Stimulated activated memory B cell treated with anti-CD40 and anti-IgM and Interleukin-4, amounts not matched to agents 10 μg/mL and 1 μg/mL and 100 μg/mL, for 72 hours (primary cell): Measurements from ENCODE around the gene PTGFRN.
"Not testable (repeated sequence)": the region's sequence is repeated elsewhere in the genome, so short reads cannot be mapped to it uniquely, and the experiment has no call there.

Experiments
- ATAC-seq: fragments of 150-1000 bp; cut with Tn5 transposase; 2 replicates; pipeline ENCODE4 v1.10.0; 2021
- H3K27ac Mint-ChIP-seq: one replicate; pipeline ENCODE4 v1.8.0; 2022; ENCODE audit warnings: mild to moderate bottlenecking, mixed read lengths
- H3K27me3 Mint-ChIP-seq: one replicate; pipeline ENCODE4 v1.8.0; 2022; ENCODE audit warnings: mixed read lengths
- H3K36me3 Mint-ChIP-seq: one replicate; pipeline ENCODE4 v1.8.0; 2022; ENCODE audit warnings: mixed read lengths
- H3K4me1 Mint-ChIP-seq: one replicate; pipeline ENCODE4 v1.8.0; 2022; ENCODE audit warnings: mixed read lengths
- H3K4me3 Mint-ChIP-seq: one replicate; pipeline ENCODE4 v1.8.0; 2022; ENCODE audit warnings: mild to moderate bottlenecking, moderate library complexity, mixed read lengths
- H3K9me3 Mint-ChIP-seq: one replicate; pipeline ENCODE4 v1.8.0; 2022; ENCODE audit warnings: mixed read lengths

PTGFRN gene

DNA sequence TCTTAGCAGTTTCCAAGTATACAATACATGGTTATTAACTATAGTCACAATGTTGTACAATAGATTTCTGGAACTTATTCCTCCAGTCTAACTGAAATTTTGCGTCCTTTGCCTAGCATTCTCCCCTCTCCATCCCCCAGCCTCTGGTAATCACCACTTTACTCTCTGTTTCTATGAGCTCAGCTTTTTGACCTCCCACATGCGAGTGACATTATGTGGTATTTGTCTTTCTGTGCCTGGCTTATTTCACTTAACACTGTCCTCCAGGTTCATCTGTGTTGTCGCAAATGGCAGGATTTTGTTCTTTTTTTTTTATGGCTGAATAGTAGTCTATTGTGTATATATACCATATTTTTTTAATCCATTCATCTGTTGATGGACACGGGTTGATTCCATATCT lies 47.9 kb downstream of the PTGFRN start:
- no peaks in the 10 kb centered on the region for H3K36me3 Mint-ChIP-seq
- no peak overlapping the region for H3K27ac Mint-ChIP-seq
- ATAC-seq, result no peak
- no peak overlapping the region for H3K4me3 Mint-ChIP-seq
- H3K27me3 Mint-ChIP-seq, result no peaks in the 10 kb centered on the region
- H3K4me1 Mint-ChIP-seq, result no peaks in the 10 kb centered on the region
- H3K9me3 Mint-ChIP-seq, result no peaks in the 10 kb centered on the region

DNA sequence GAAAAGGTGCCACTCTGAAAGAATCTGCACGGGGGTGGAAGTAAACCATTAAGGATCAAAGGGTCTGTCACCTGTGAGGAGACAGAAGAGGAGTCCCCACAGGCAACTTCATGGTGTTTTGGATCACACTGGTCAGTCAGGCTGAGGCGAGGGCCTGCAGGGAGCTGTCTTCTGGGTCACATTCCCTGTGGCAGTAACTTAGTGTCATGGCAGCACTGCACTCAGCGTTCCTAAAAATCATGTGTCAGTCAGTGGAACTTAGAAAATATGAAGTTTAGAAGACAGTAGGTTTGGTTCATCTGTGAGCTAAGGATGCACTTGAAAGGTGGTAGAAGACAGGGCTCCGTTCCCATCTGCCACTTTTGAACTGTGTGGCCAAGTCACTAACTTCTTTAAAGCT lies 48.4 kb downstream of the PTGFRN start:
- Mint-ChIP-seq H3K4me1 (no peaks in the 10 kb centered on the region), H3K9me3 (no peaks in the 10 kb centered on the region)

GRCh38 chr1:116958977-116959376 lies 49.3 kb downstream of the PTGFRN start:
- H3K27me3 Mint-ChIP-seq, result no peaks in the 10 kb centered on the region
- H3K36me3 Mint-ChIP-seq, result no peaks in the 10 kb centered on the region
- H3K9me3 Mint-ChIP-seq, result no peaks in the 10 kb centered on the region
- no peaks in the 10 kb centered on the region for H3K4me1 Mint-ChIP-seq
- no peak overlapping the region for H3K4me3 Mint-ChIP-seq
- ATAC-seq, result no peak
- H3K27ac Mint-ChIP-seq, result no peak overlapping the region

More for the DNA sequence above, 48.4 kb downstream of the PTGFRN start:
- no peaks in the 10 kb centered on the region for H3K36me3 Mint-ChIP-seq
- no peak overlapping the region for H3K27ac Mint-ChIP-seq
- ATAC-seq, result no peak
- no peaks in the 10 kb centered on the region for H3K27me3 Mint-ChIP-seq
- no peak overlapping the region for H3K4me3 Mint-ChIP-seq

DNA sequence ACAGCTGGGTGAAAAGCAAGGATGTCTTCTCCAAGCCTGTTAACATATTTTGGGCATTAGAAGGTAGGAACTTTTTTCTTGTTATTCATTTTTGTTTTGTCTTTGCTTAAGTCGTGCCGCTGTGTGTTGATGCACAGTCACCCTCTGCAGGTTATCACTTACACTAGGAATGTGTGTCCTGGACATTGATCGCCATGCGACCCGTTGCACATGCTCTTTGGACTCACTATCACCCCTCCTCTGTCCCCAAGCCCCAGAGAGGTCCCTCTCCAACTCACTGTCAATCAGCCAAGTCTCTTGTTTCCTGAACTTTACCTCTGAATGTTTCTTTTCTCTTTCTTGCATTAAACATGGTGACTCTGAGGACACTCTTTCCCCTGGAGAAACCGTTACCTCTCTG lies 51.9 kb downstream of the PTGFRN start:
- Mint-ChIP-seq H3K27me3 (no peaks in the 10 kb centered on the region), H3K4me1 (no peaks in the 10 kb centered on the region), H3K4me3 (no peak overlapping the region), H3K27ac (no peak overlapping the region), H3K9me3 (no peaks in the 10 kb centered on the region), H3K36me3 (no peaks in the 10 kb centered on the region)
- ATAC-seq, result no peak

- Mint-ChIP-seq H3K27ac (no peak overlapping the region), H3K4me3 (no peak overlapping the region), H3K27me3 (no peaks in the 10 kb centered on the region), H3K36me3 (no peaks in the 10 kb centered on the region), H3K4me1 (no peaks in the 10 kb centered on the region), H3K9me3 (no peaks in the 10 kb centered on the region)
- ATAC-seq, result no peak
Observed at GRCh38 chr1:116962987-116963639, 53.4 kb downstream of the PTGFRN start.

- ATAC-seq, result no peak
- H3K27ac Mint-ChIP-seq, result no peak overlapping the region
- H3K27me3 Mint-ChIP-seq, result peaks cover 21% of the 10 kb centered on the region
- H3K36me3 Mint-ChIP-seq, result no peaks in the 10 kb centered on the region
- H3K4me1 Mint-ChIP-seq, result no peaks in the 10 kb centered on the region
- peaks cover 4% of the 10 kb centered on the region for H3K9me3 Mint-ChIP-seq
- no peak overlapping the region for H3K4me3 Mint-ChIP-seq
Observed at GRCh38 chr1:116966791-116967190, 57.1 kb downstream of the PTGFRN start.

- no peak for ATAC-seq
- no peaks in the 10 kb centered on the region for H3K4me1 Mint-ChIP-seq
- H3K9me3 Mint-ChIP-seq, result peaks cover 4% of the 10 kb centered on the region
- H3K4me3 Mint-ChIP-seq, result no peak overlapping the region
- no peak overlapping the region for H3K27ac Mint-ChIP-seq
- no peaks in the 10 kb centered on the region for H3K36me3 Mint-ChIP-seq
- H3K27me3 Mint-ChIP-seq, result peaks cover 40% of the 10 kb centered on the region
Observed at GRCh38 chr1:116968724-116969123, 59.0 kb downstream of the PTGFRN start.

GRCh38 chr1:116971258-116971860 lies 61.6 kb downstream of the PTGFRN start:
- no peak for ATAC-seq
- Mint-ChIP-seq H3K36me3 (no peaks in the 10 kb centered on the region), H3K4me3 (no peak overlapping the region), H3K4me1 (no peaks in the 10 kb centered on the region), H3K27me3 (peaks cover 53% of the 10 kb centered on the region), H3K9me3 (peaks cover 4% of the 10 kb centered on the region), H3K27ac (no peak overlapping the region)

DNA sequence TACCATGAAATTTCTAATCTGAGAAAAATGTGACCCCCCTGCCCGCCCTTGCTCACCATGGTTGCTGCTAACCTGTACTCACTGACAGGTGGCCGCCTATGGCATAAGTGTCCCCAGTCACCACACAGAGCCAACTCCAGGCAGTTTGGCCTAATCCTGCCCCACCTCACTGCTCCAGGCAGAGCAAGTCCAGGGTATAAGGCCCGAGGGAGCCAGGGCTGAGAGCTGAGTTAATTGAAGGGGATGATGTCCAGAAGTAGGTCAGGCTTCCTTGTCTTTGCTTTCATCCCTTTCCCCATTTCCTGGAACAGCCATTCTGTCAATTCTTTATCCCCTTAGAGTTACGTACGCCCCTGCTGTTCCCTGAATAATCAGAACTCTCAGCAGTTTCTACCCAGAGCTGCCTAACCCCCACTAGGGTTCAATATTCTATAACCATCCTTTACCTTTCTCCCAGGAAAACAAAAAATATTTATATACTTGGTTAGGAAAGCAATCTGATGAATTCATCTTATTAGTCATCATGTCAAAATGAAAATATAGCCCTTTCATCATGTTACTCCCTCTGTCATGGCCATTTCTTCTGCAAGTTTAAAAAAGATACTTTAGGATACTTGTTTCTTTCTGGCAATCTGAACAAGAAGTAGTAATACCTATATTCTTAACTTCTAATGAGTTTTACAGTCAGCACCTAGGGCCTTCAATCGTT lies 62.4 kb downstream of the PTGFRN start:
- no peak overlapping the region for H3K4me3 Mint-ChIP-seq
- no peak for ATAC-seq
- H3K27me3 Mint-ChIP-seq, result peaks cover 55% of the 10 kb centered on the region
- peaks cover 4% of the 10 kb centered on the region for H3K9me3 Mint-ChIP-seq
- no peak overlapping the region for H3K27ac Mint-ChIP-seq
- no peaks in the 10 kb centered on the region for H3K36me3 Mint-ChIP-seq
- no peaks in the 10 kb centered on the region for H3K4me1 Mint-ChIP-seq

GRCh38 chr1:116972674-116973030 lies 62.9 kb downstream of the PTGFRN start:
- no peak for ATAC-seq
- Mint-ChIP-seq H3K27me3 (peaks cover 60% of the 10 kb centered on the region), H3K4me3 (no peak overlapping the region), H3K36me3 (no peaks in the 10 kb centered on the region), H3K27ac (no peak overlapping the region), H3K4me1 (no peaks in the 10 kb centered on the region), H3K9me3 (peaks cover 4% of the 10 kb centered on the region)

GRCh38 chr1:116980309-116980708 lies 70.6 kb downstream of the PTGFRN start:
- ATAC-seq, H3K27ac Mint-ChIP-seq, H3K4me1 Mint-ChIP-seq, H3K4me3 Mint-ChIP-seq, H3K36me3 Mint-ChIP-seq, H3K9me3 Mint-ChIP-seq: not testable (repeated sequence)
- H3K27me3 Mint-ChIP-seq, result peaks cover 18% of the 10 kb centered on the region

GRCh38 chr1:116981521-116982037 lies 71.9 kb downstream of the PTGFRN start:
- no peaks in the 10 kb centered on the region for H3K36me3 Mint-ChIP-seq
- peak; percentile 12 for ATAC-seq
- peaks cover 23% of the 10 kb centered on the region for H3K27me3 Mint-ChIP-seq
- H3K27ac Mint-ChIP-seq, result no peak overlapping the region
- H3K4me3 Mint-ChIP-seq, result no peak overlapping the region
- no peaks in the 10 kb centered on the region for H3K9me3 Mint-ChIP-seq
- no peaks in the 10 kb centered on the region for H3K4me1 Mint-ChIP-seq

- Mint-ChIP-seq H3K36me3 (no peaks in the 10 kb centered on the region), H3K9me3 (no peaks in the 10 kb centered on the region), H3K27me3 (peaks cover 26% of the 10 kb centered on the region), H3K27ac (no peak overlapping the region), H3K4me3 (no peak overlapping the region), H3K4me1 (no peaks in the 10 kb centered on the region)
- peak; percentile 24 for ATAC-seq
Observed at GRCh38 chr1:116982319-116983004, 72.7 kb downstream of the PTGFRN start.

GRCh38 chr1:116983112-116983511 lies 73.4 kb downstream of the PTGFRN start:
- peaks cover 28% of the 10 kb centered on the region for H3K27me3 Mint-ChIP-seq
- no peaks in the 10 kb centered on the region for H3K4me1 Mint-ChIP-seq
- H3K9me3 Mint-ChIP-seq, result no peaks in the 10 kb centered on the region
- no peak for ATAC-seq
- no peak overlapping the region for H3K4me3 Mint-ChIP-seq
- no peak overlapping the region for H3K27ac Mint-ChIP-seq
- no peaks in the 10 kb centered on the region for H3K36me3 Mint-ChIP-seq

DNA sequence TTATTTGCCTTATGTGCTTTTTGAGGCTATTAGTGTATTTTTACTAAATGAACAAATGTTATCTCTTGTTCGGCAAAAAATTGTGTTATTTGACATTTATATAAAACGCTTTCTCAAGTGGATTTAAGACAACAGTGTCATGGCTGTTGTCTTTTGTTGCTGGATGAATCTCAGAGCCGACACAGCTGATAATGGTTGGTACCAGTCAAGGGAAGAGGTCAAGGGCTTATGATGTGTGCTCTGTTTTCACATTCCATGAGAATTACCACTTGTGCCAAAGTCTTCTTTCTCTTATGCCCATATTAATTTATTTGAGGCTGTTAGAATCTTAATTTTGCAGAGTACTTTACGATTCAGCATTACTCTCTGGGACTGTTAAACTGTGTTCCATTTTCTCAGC lies 74.0 kb downstream of the PTGFRN start:
- no peak overlapping the region for H3K27ac Mint-ChIP-seq

More for the DNA sequence above, 74.0 kb downstream of the PTGFRN start:
- Mint-ChIP-seq H3K36me3 (no peaks in the 10 kb centered on the region), H3K27me3 (peaks cover 28% of the 10 kb centered on the region), H3K4me1 (no peaks in the 10 kb centered on the region), H3K4me3 (no peak overlapping the region), H3K9me3 (no peaks in the 10 kb centered on the region)
- ATAC-seq, result no peak
